ENCODE data around the gene STAT1.

STAT1 gene

GRCh38 chr2:190948671-190949070 is 65.3 kb downstream of the STAT1 start:
- DNase-seq, result no peak

DNA sequence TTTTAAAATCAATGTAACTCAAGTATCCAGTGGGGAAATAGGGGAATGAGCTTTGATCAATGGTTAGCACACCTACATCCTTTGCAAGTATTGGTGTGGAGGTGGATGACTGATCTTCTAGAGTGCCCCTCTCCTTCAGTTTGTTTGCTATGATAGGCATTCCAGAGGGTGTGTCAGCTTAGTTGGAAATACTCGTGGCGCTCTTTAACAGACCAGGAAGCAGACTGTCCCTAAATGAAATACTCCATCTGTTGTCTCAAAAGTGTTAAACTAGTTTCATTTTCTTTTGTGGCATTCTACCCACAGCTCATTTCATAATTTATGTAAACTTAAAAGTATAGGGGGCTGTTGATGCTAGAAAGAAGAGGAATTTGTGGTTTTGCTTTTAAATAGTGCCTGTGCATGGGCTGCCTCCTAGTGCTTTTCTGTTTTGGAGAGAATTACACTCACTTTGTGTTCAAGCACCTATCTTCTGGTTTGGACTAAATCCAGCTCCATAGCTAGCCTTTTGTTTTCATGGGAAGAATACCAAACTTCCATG is 66.2 kb downstream of the STAT1 start:
- peak in 1 of 2 experiments; percentile 2 for DNase-seq

DNA sequence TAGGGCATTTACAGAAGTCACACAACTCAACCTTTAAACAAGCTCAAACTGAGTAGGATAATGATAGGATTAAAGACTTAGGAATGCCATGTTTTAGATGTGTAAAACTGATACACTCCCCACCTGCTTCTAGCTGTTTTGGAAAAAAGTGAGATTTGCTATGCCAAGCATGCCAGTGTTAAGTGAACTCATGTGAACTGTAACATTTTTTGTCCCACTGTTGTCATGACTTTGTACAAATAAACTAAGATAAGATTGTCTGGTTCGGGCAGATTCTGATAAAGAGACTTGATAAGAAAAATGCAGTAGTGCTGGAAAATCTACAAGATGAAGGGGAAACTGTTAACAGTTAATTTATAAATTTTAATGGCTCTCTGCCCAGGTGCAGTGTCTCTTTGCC is 66.8 kb downstream of the STAT1 start:
- DNase-seq, result no peak

DNA sequence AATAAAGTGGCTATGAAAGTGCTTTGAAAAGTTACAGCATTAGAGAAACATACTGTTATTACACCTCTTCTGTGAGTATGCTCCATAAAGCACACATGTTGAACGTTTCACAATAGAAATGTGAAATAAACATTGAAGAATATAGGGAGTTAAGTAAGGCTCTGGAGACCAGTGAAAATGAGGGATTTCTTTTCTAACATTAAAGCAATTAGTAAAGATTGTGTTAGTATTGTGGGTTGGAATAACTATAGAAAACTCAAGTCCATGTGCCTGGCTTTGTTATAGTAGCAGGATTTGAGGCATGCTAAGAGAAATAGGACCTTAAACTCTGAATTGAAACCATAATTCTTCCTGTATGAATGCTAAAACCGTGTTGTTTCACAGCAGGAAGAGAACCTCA is 70.3 kb downstream of the STAT1 start:
- no peak for DNase-seq

- DNase-seq, result no peak
These were observed 71.3 kb downstream of the STAT1 start for GRCh38 chr2:190942697-190943096.

GRCh38 chr2:190941571-190941970 is 72.4 kb downstream of the STAT1 start:
- DNase-seq, result no peak

- no peak for DNase-seq
These were observed 73.5 kb downstream of the STAT1 start for GRCh38 chr2:190940454-190940853.

- DNase-seq, result no peak
These were observed 75.1 kb downstream of the STAT1 start for GRCh38 chr2:190938771-190939335.

DNA sequence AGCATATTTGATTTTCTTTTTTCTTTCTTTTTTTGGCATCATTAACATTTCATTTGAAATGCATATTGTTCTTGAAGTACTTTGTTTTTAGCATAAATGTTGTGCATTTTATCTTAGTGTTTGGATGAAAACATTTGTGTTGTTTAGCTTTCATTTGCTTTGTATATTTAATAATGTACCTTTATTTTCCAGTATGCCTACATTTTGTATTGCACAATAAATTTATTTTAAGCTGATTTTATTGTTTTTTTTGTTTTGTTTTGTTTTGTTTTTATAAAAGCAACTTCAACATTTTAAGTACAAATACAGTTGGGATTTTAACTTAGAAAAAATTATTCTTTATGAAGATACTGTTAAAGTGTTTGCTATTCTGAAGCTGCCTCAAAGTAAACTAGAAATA is 78.9 kb downstream of the STAT1 start:
- no peak for DNase-seq

- no peak for DNase-seq
These were observed 80.6 kb downstream of the STAT1 start for GRCh38 chr2:190933361-190933760.

GRCh38 chr2:190932514-190932913 is 81.5 kb downstream of the STAT1 start:
- DNase-seq, result no peak

GRCh38 chr2:190930411-190930810 is 83.6 kb downstream of the STAT1 start:
- DNase-seq, result no peak

GRCh38 chr2:190929919-190930318 is 84.1 kb downstream of the STAT1 start:
- DNase-seq, result no peak

GRCh38 chr2:190927301-190927700 is 86.7 kb downstream of the STAT1 start:
- no peak for DNase-seq

- DNase-seq, result no peak
These were observed 91.6 kb downstream of the STAT1 start for GRCh38 chr2:190922376-190922775.

- DNase-seq, result no peak
These were observed 93.9 kb downstream of the STAT1 start for GRCh38 chr2:190920085-190920484.

Data from NCI-H187 (cell line).